ACC112 (cell line): Measurements from ENCODE around the gene PCOLCE2.

ENCODE experiments used
- H2AFZ ChIP-seq: fragments of 200-600 bp; sonication (generic); one replicate; pipeline ENCODE4 v1.6.0; 2017; ENCODE audit warnings: antibody characterized with exemption, low read length; ENCODE audit not compliant: unreplicated experiment
- H3K27ac ChIP-seq: fragments of 200-600 bp; sonication (generic); 2 replicates; pipeline ENCODE4 v1.5.1; 2014; ENCODE audit warnings: low read depth, mild to moderate bottlenecking, antibody characterized with exemption, low read length, moderate library complexity
- H3K27me3 ChIP-seq: fragments of 200-600 bp; sonication (generic); 2 replicates; pipeline ENCODE4 v1.6.1; 2014; ENCODE audit warnings: mild to moderate bottlenecking, antibody characterized with exemption, low read length, moderate library complexity, mixed read lengths; ENCODE audit not compliant: insufficient read depth
- H3K36me3 ChIP-seq: fragments of 200-600 bp; sonication (generic); 2 replicates; pipeline ENCODE4 v1.6.1; 2016; ENCODE audit warnings: mild to moderate bottlenecking, antibody characterized with exemption, low read length, moderate library complexity, mixed read lengths; ENCODE audit not compliant: insufficient read depth
- H3K4me1 ChIP-seq: fragments of 200-600 bp; sonication (generic); one replicate; pipeline ENCODE4 v1.6.1; 2016; ENCODE audit warnings: low read length, mixed read lengths; ENCODE audit not compliant: insufficient read depth, unreplicated experiment, control insufficient read depth
- H3K4me3 ChIP-seq: fragments of 200-600 bp; sonication (generic); 2 replicates; pipeline ENCODE4 v1.5.1; 2014; ENCODE audit warnings: mild to moderate bottlenecking, low read depth, low read length
- H3K79me2 ChIP-seq: fragments of 200-600 bp; sonication (generic); one replicate; pipeline ENCODE4 v1.6.0; 2016; ENCODE audit warnings: low read length; ENCODE audit not compliant: control insufficient read depth, unreplicated experiment, insufficient read depth

PCOLCE2 gene

DNA sequence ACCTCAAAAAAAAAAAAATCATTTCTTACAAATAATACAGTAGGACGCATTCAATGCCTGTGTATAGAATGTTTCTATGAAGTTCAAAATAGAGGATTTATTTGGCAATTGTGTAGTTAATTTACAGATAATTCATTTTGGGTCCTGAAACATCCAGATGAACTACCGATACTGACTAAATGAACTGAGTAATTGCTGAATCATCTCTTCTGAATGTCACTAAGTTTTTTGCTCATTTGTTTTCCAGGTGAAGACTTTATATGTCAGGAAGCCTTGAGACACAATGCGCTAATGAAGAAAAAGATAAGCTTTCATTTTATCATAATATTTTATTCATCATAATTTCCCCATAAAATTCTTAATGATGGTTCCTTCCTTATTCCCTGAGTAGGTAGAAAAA, 39.7 kb downstream of the PCOLCE2 start:
- H3K79me2 ChIP-seq = no peaks in the 10 kb centered on the region
- H2AFZ ChIP-seq = no peak overlapping the region

DNA sequence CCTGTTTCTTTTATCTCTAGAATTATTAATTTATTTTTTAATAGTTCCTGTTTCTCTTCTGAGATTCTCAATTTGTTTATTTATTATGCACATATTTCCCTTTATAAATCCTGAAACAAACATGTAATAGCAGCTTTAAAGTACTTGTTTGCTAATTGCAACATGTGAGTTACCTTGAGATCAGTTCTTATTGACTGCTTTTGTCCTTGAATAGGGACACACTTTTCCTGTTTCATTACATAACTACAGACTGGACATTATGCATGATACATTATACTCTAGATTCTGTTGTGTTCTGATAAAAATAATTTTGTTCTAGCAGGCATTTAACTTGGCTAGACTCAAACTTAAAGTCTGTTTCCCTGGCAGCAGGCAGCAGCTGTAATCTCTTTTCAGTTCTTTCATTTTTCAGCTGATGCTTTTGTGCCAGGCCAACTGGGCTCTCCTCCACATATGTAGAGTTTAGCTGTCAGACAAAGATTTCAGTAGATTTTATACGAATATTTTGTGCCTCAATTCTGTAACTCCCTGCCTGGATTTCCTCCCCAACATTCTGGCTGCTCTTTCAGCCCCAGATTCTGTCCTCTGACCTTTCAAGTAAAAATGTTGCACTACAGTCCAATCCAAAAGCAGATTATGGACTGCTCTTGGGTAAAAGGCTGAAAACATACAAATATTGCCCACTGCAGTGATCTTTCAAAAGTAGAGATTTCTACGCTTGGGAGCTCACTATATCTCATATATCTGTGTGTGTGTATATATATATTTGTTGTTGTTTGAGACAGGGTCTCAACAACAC, 41.9 kb downstream of the PCOLCE2 start:
- Histone ChIP-seq H3K36me3 (no peaks in the 10 kb centered on the region), H3K79me2 (no peaks in the 10 kb centered on the region), H3K27me3 (no peaks in the 10 kb centered on the region), H2AFZ (no peak overlapping the region), H3K4me3 (no peak overlapping the region), H3K27ac (no peak overlapping the region), H3K4me1 (peaks cover 31% of the 10 kb centered on the region)

More for the DNA sequence above, 39.7 kb downstream of the PCOLCE2 start:
- H3K27ac ChIP-seq = peak overlapping the region; percentile 81; the same call in 1 of the 2 replicates
- H3K27me3 ChIP-seq = no peaks in the 10 kb centered on the region
- H3K4me1 ChIP-seq = peaks cover 47% of the 10 kb centered on the region
- H3K36me3 ChIP-seq = no peaks in the 10 kb centered on the region
- no peak overlapping the region for H3K4me3 ChIP-seq

DNA sequence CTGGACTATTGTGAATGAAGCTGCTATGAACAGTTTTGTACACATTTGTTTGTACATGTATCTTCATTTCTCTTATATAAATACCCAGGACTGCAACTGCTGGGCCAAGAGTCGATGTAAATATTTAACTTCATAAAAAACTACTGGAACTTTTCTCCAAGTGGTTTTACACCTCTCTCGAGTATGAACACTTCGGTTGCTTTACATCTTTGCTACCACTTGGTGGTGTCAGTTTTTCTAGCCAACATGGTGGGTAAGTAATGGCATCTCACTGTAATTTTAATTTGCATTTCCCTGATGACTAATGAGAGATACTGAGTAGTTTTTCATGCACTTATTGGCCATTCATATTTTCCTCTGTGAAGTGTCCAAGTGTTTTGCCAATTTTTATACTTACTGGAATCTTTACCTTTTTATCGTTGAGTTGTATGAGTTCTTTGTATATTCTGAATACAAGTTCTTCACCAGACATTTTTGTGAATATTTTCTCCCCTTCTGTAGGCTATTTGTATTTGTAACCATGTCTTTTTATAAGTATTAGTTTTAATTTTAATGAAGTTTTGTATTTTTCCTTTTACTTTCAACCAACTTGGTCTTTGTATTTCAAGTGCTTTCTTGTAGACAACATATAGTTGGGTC, 44.4 kb downstream of the PCOLCE2 start:
- no peaks in the 10 kb centered on the region for H3K27me3 ChIP-seq
- no peak overlapping the region for H2AFZ ChIP-seq
- H3K4me3 ChIP-seq = no peak overlapping the region
- H3K36me3 ChIP-seq = no peaks in the 10 kb centered on the region
- peaks cover 8% of the 10 kb centered on the region for H3K4me1 ChIP-seq
- no peaks in the 10 kb centered on the region for H3K79me2 ChIP-seq
- no peak overlapping the region for H3K27ac ChIP-seq

DNA sequence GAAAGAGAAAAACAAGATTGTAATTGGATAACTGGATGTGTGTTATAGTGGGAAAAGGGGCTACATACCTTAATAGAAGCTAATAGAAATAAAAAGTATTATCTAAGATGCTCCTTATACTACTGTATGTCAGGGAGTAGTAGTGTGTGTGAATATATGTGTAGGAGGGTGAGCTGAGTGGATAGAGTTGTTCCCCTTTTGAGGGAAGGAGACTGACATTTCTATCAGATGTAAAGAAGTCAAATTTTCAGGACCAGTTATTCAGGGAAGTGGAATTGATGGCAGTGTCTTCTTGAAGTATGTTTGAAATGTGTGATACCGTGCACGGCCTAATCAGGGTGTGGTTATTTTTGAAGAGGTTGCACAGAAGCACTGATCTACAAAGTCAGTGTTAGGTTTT, 49.1 kb downstream of the PCOLCE2 start:
- Histone ChIP-seq H3K4me3 (no peak overlapping the region), H3K79me2 (no peaks in the 10 kb centered on the region), H3K27ac (no peak overlapping the region), H3K36me3 (no peaks in the 10 kb centered on the region), H2AFZ (no peak overlapping the region), H3K27me3 (no peaks in the 10 kb centered on the region), H3K4me1 (peaks cover 3% of the 10 kb centered on the region)

DNA sequence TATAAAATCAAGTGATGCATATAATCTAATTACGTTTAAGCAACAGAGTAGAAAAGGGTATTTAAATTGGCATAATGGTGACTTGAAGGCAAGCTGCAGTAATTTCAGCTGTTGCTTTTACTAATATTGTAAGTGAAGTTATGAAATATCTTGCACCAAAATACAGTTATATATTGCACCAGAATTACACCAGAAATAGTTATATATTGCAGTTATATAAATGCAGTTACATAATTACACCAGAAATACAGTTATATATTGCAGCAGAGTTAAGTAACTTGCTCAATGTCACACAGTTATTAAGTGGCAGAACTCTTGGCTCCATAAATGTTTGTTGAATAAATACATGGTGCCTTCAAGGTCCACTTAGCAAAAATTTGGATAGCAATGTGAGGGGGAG, 51.4 kb downstream of the PCOLCE2 start:
- H3K27ac ChIP-seq = no peak overlapping the region
- H3K4me3 ChIP-seq = no peak overlapping the region
- no peaks in the 10 kb centered on the region for H3K79me2 ChIP-seq
- no peaks in the 10 kb centered on the region for H3K36me3 ChIP-seq
- no peaks in the 10 kb centered on the region for H3K27me3 ChIP-seq
- H3K4me1 ChIP-seq = no peaks in the 10 kb centered on the region
- H2AFZ ChIP-seq = no peak overlapping the region

DNA sequence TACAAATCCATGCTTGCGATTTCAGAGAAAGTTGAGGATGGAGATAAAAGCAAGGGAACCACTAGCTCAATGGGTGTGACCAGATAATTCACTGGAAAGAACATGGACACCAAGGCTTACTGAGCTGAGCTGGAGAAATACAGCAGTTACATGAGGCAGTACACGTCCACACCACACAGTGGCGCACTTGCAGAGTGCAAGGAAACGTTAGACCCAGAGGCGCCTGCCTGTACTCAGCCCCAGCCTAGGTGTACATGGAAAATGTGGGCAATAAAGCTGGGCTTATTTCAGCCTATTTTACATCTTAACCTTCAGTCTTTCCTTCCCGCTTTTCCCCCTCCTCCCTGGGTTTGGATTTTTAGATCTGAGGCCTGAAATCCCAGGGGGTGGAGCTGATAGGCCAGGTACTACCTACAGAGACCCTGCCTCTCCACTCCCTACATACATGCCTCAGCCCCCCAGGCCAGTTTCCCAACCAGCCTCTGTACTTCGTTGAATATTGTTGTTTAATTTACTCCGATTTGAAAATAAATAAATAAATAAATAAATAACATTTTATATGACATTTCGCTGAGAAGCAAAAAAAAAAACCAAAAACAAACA, 60.1 kb downstream of the PCOLCE2 start:
- Histone ChIP-seq H3K36me3 (no peaks in the 10 kb centered on the region), H3K4me1 (no peaks in the 10 kb centered on the region), H2AFZ (no peak overlapping the region), H3K27ac (no peak overlapping the region), H3K27me3 (no peaks in the 10 kb centered on the region), H3K4me3 (no peak overlapping the region), H3K79me2 (no peaks in the 10 kb centered on the region)

DNA sequence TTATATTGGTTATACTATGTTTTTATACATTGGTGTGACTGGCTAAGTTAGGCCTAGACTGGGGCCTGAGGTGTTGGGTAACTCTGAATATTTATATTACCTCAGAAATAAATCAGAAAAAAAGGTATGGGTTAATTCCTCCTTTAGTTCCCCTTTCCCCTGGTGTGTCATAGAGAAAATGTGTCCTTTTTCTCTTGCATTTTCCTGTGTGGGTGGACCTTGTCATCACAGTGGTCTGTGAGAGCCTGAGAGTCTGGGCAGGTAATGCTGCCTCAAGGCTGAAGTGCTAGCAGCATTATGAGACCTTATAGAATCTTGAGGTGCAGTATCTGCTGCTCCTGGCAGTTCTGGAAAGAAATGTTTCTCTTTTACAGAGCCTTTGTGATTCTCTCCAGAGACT, 69.7 kb downstream of the PCOLCE2 start:
- no peak overlapping the region for H2AFZ ChIP-seq
- 0 out of 2 replicates have a peak, but pooled peaks cover 4% of the 10 kb centered on the region for H3K36me3 ChIP-seq
- no peak overlapping the region for H3K27ac ChIP-seq
- no peaks in the 10 kb centered on the region for H3K4me1 ChIP-seq
- H3K27me3 ChIP-seq = no peaks in the 10 kb centered on the region
- no peak overlapping the region for H3K4me3 ChIP-seq
- no peaks in the 10 kb centered on the region for H3K79me2 ChIP-seq

DNA sequence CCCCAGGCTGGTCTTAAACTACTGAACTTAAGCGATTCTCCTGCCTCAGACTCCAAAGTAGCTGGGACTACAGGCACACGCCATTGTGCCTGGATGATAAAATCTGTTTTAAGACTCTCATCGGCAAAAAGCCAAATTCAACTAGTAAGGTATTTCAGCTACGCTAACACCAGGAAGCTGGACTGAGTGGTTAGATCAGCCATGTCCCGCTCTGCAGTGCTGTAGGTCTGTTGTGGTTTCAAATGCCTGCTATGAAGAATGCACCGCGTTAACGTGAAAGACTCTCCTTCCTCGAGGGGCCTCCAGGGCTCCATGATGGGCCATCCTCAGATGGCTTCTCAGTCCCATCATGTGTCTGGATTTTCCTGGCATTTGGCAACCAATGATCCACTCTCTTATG, 70.2 kb downstream of the PCOLCE2 start:
- Histone ChIP-seq H2AFZ (no peak overlapping the region), H3K36me3 (0 out of 2 replicates have a peak, but pooled peaks cover 4% of the 10 kb centered on the region), H3K4me3 (no peak overlapping the region)

DNA sequence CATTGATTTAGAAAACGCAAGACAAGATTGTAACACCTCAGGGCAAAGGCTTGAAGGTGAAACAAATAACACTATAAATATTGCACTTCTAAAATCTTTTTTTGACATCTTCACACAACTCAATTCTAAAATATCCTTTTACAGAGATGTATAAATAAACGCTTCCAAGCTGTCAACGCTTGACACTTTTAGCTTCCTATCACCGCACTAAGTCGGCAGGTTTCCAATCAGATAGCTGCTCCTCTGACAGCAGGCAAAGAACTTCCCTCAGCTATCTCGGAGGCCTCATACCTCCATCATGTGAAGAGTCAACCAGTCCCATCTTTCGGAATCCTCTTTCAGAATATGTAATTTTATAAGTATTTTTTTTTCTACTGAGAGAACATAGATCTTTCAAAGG, 71.0 kb downstream of the PCOLCE2 start:
- H3K4me3 ChIP-seq = no peak overlapping the region
- H3K27ac ChIP-seq = no peak overlapping the region
- no peak overlapping the region for H2AFZ ChIP-seq
- no peaks in the 10 kb centered on the region for H3K79me2 ChIP-seq
- no peaks in the 10 kb centered on the region for H3K27me3 ChIP-seq
- H3K4me1 ChIP-seq = no peaks in the 10 kb centered on the region
- 0 out of 2 replicates have a peak, but pooled peaks cover 4% of the 10 kb centered on the region for H3K36me3 ChIP-seq

More for the DNA sequence above, 70.2 kb downstream of the PCOLCE2 start:
- Histone ChIP-seq H3K79me2 (no peaks in the 10 kb centered on the region), H3K27me3 (no peaks in the 10 kb centered on the region), H3K4me1 (no peaks in the 10 kb centered on the region), H3K27ac (no peak overlapping the region)

DNA sequence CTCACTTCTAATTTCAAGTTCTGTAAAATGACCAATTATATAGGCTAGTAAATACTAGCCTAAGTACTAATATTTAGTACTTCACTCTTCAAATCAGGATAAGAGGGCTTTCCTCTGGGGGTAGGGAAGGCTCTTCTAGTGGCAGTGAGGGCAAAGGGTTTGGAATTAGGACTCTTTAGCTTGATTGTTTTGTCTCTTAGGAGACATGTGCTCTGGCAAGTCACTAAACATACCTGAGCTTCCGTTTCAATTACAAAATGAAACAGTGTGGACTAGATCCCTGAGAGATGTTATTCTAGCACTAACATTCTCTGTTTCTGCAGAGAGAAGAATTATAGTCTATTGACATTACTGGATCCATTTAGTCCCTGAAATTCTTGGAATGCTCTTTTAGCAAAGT, 71.5 kb downstream of the PCOLCE2 start:
- no peaks in the 10 kb centered on the region for H3K4me1 ChIP-seq
- H2AFZ ChIP-seq = no peak overlapping the region
- 0 out of 2 replicates have a peak, but pooled peaks cover 4% of the 10 kb centered on the region for H3K36me3 ChIP-seq
- H3K27ac ChIP-seq = no peak overlapping the region
- H3K4me3 ChIP-seq = no peak overlapping the region
- no peaks in the 10 kb centered on the region for H3K79me2 ChIP-seq
- no peaks in the 10 kb centered on the region for H3K27me3 ChIP-seq
